ENCODE results near the gene FNBP1L. TPM values are rescaled to one million over a fixed set of nuclear protein-coding genes. Genes with fewer than 3 reads are reported as not detected.
A peak's percentile ranks its signal among the peaks of the same experiment; 100 is the strongest.

Gene FNBP1L
- total and polyA plus RNA-seq, 9 of the 15 experiments (the other 6 are each of a cell fraction or from before 2014, with no cell fraction given): 1.4 to 6.9 (median 5.9) TPM

DNA sequence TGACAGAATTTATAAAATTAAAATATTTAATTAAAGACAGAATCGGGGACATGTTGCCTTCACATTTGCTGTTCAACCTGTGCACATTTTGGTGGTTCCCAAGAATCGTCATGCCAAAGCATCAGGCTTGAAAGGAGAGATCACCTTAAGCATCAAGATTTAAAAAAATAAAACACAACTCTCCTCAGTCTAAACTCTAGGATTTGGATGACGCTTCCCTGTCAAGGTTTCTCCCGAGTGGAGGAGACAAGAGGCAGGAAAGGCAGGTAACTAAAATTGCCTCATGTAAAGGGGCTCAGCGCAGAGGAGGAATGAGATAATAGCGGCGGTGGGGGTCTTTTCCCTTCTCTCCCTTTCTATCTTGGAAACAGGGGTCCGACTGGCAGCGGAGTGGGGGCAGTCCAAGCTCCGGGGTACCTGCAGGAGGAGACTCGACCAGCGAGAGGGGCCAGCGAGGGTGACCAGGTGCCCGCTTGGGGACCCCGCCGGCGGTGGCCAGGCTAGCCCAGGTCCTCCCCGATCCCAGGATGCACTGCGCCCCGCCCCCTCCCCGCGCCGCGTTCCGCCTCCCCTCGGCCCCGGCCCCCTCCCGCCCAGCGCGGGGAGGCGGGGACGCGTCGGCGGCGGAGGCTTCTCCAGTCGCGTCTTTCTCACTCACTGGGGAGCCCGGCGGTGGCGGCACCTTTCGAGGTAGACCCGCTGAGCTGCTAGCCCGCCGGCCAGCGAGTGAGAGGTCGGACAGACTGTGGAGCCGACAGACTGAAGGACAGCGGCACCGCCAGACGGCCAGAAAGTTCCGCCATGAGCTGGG lies at the start of gene FNBP1L (continued):
- no peak for TF ChIP-seq BRCA1 (IDR thresholded peaks at IDR 0.05)
- TF ChIP-seq BRCA1 (CRISPR knock-in tag; IDR thresholded peaks at IDR 0.05): no peak
- no peak for TF ChIP-seq ZNF134 (CRISPR knock-in tag; conservative IDR thresholded peaks at IDR 0.05)
- no peak for TF ChIP-seq SMARCE1 (IDR thresholded peaks at IDR 0.05)
- TF ChIP-seq, protein P1, sequence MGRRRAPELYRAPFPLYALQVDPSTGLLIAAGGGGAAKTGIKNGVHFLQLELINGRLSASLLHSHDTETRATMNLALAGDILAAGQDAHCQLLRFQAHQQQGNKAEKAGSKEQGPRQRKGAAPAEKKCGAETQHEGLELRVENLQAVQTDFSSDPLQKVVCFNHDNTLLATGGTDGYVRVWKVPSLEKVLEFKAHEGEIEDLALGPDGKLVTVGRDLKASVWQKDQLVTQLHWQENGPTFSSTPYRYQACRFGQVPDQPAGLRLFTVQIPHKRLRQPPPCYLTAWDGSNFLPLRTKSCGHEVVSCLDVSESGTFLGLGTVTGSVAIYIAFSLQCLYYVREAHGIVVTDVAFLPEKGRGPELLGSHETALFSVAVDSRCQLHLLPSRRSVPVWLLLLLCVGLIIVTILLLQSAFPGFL (CRISPR knock-in tag; IDR thresholded peaks at IDR 0.05): no peak
- peak; percentile 65 for TF ChIP-seq POLR2A (conservative IDR thresholded peaks at IDR 0.05)
- no peak for TF ChIP-seq CSDE1 (IDR thresholded peaks at IDR 0.05)
- TF ChIP-seq NR0B1 (IDR thresholded peaks at IDR 0.05; ENCODE audit: partially characterized antibody): no peak
- no peak for TF ChIP-seq CLOCK (CRISPR knock-in tag; IDR thresholded peaks at IDR 0.05; ENCODE audit: borderline replicate concordance)
- TF ChIP-seq ZNF395 (CRISPR knock-in tag; IDR thresholded peaks at IDR 0.05): 0 out of 2 replicates have a peak, but pooled peaks have one; percentile 4
- no peak for TF ChIP-seq ZC3H4 (CRISPR knock-in tag; IDR thresholded peaks at IDR 0.05; ENCODE audit: borderline replicate concordance)
- no peak for TF ChIP-seq ZKSCAN1 (IDR thresholded peaks at IDR 0.05; ENCODE audit: low read depth, low read length)
- TF ChIP-seq SMAD4 (CRISPR knock-in tag; conservative IDR thresholded peaks at IDR 0.05): peak; percentile 69
- no peak; the same call in 1 of the 2 replicates for TF ChIP-seq ATF7 (IDR thresholded peaks at IDR 0.05)
- TF ChIP-seq, protein P2, sequence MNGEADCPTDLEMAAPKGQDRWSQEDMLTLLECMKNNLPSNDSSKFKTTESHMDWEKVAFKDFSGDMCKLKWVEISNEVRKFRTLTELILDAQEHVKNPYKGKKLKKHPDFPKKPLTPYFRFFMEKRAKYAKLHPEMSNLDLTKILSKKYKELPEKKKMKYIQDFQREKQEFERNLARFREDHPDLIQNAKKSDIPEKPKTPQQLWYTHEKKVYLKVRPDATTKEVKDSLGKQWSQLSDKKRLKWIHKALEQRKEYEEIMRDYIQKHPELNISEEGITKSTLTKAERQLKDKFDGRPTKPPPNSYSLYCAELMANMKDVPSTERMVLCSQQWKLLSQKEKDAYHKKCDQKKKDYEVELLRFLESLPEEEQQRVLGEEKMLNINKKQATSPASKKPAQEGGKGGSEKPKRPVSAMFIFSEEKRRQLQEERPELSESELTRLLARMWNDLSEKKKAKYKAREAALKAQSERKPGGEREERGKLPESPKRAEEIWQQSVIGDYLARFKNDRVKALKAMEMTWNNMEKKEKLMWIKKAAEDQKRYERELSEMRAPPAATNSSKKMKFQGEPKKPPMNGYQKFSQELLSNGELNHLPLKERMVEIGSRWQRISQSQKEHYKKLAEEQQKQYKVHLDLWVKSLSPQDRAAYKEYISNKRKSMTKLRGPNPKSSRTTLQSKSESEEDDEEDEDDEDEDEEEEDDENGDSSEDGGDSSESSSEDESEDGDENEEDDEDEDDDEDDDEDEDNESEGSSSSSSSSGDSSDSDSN (IDR thresholded peaks at IDR 0.05; ENCODE audit: borderline replicate concordance in 1 of 2, low read depth in 2 of 2, low read length in 2 of 2): peak in 1 of 2 experiments; percentile 64; a peak in 1 of 4 replicates
- no peak for TF ChIP-seq DIDO1 (tag; IDR thresholded peaks at IDR 0.05; ENCODE audit: low read depth)
- TF ChIP-seq POLR2G (IDR thresholded peaks at IDR 0.05; ENCODE audit: low read depth, low read length): peak; percentile 90
- TF ChIP-seq, protein P3, sequence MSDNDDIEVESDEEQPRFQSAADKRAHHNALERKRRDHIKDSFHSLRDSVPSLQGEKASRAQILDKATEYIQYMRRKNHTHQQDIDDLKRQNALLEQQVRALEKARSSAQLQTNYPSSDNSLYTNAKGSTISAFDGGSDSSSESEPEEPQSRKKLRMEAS (CRISPR knock-in tag; IDR thresholded peaks at IDR 0.05): no peak
- no peak for TF ChIP-seq NR2C1 (IDR thresholded peaks at IDR 0.05)
- TF ChIP-seq NR2C1 (tag; IDR thresholded peaks at IDR 0.05): no peak
